NOMO-1 (cell line): ENCODE results near the gene RPRD1B.

ENCODE experiments used
- DNase-seq, 2 experiments: peaks; one replicate each; lab custom pipeline; 2025; ENCODE audit not compliant: unreplicated experiment in 2 of 2; lab: John Stamatoyannopoulos, UW

Gene RPRD1B

GRCh38 chr20:38133680-38134426 is 100.3 kb downstream of the RPRD1B start:
- no peak for DNase-seq

- DNase-seq = no peak
Observed at GRCh38 chr20:38134427-38135270, 101.1 kb downstream of the RPRD1B start.

GRCh38 chr20:38135271-38135650 is 101.7 kb downstream of the RPRD1B start:
- DNase-seq = no peak

GRCh38 chr20:38135651-38136420 is 102.3 kb downstream of the RPRD1B start:
- no peak for DNase-seq

GRCh38 chr20:38136421-38137245 is 103.1 kb downstream of the RPRD1B start:
- no peak for DNase-seq

GRCh38 chr20:38137441-38138037 is 104.0 kb downstream of the RPRD1B start:
- DNase-seq = no peak

- DNase-seq = no peak
Observed at GRCh38 chr20:38138086-38138778, 104.7 kb downstream of the RPRD1B start.

- DNase-seq = no peak
Observed at GRCh38 chr20:38139156-38139912, 105.8 kb downstream of the RPRD1B start.

- DNase-seq = peak; percentile 25 to 68
Observed at GRCh38 chr20:38139977-38140753, 106.6 kb downstream of the RPRD1B start.

- no peak for DNase-seq
Observed at GRCh38 chr20:38141204-38141888, 107.8 kb downstream of the RPRD1B start.
